Measurements from ENCODE around the gene IL1R2. TPM values are rescaled to one million over a fixed set of nuclear protein-coding genes. Genes with fewer than 3 reads are reported as not detected.

Gene IL1R2
- total and polyA plus RNA-seq, 9 of the 15 experiments (the other 6 are each of a cell fraction or from before 2014, with no cell fraction given), result 0.13 TPM; not detected in 8

GRCh38 chr2:102048465-102048864 is 56.7 kb downstream of the IL1R2 start:
- BruUV-seq (replicated peaks), result no TSS peak
- FAIRE-seq, result no peak

GRCh38 chr2:102049756-102050443 is 58.1 kb downstream of the IL1R2 start:
- Histone ChIP-seq H3K27me3 (ENCODE audit: control insufficient read depth in 2 of 2, insufficient read depth in 2 of 2, low read length in 2 of 2) (no peaks in the 10 kb centered on the region), H2AFZ (ENCODE audit: low read depth, low read length) (no peak overlapping the region), H3K27ac (ENCODE audit: extremely low read depth, low read depth, low read length) (no peak overlapping the region), H3K36me3 (ENCODE audit: control insufficient read depth, insufficient read depth, low read length) (no peaks in the 10 kb centered on the region), H3K9me1 (ENCODE audit: control insufficient read depth, insufficient read depth, low read length) (no peaks in the 10 kb centered on the region), H3K9me3 (replicated peaks; ENCODE audit: control insufficient read depth, insufficient read depth, low read depth, low read length) (no peaks in the 10 kb centered on the region), H3K4me2 (ENCODE audit: insufficient read depth, low read length) (no peak overlapping the region), H3K4me1 (replicated peaks in 1 of 2; ENCODE audit: control insufficient read depth in 2 of 2, insufficient read depth in 2 of 2, low read length in 2 of 2) (peaks cover 5 to 34% of the 10 kb centered on the region in 2 experiments), H3K9ac (ENCODE audit: insufficient read depth in 1 of 2, low read depth in 2 of 2, low read length in 2 of 2) (no peak overlapping the region), H3K79me2 (ENCODE audit: control insufficient read depth, insufficient read depth, low read length) (no peaks in the 10 kb centered on the region), H3K4me3 (no peak overlapping the region), H4K20me1 (replicated peaks; ENCODE audit: control insufficient read depth, insufficient read depth, low read length) (no peaks in the 10 kb centered on the region)
- in situ Hi-C loops (cut with MboI), result no loop called here
- ChIA-PET CTCF (ENCODE audit: low intra/inter-chr PET ratio) (no interaction called here), POLR2A (interaction anchor here (0.6 to 2.3 kb wide), 3 partner anchors 11 to 21 kb away, joined by 3 to 18 read pairs (median 3); no protein-coding TSS in a partner anchor)
- no peak for DNase-seq (ENCODE audit: extremely low read depth in 1 of 4, low spot score in 3 of 4)
- WGBS (ENCODE audit: insufficient coverage, low coverage, missing lambda C conversion rate), result 77% methylated on average over 10 of the region's 10 CpGs
- intact Hi-C loops (cut with micrococcal nuclease), result no loop called here
- no peak for ATAC-seq
- no peak for FAIRE-seq
- no TSS peak for BruUV-seq (replicated peaks)
- TF ChIP-seq HDAC3 (IDR thresholded peaks at IDR 0.05; ENCODE audit: borderline replicate concordance, partially characterized antibody) (no peak), ZEB2 (IDR thresholded peaks at IDR 0.05) (no peak), BRF2 (IDR thresholded peaks at IDR 0.05; ENCODE audit: borderline replicate concordance, insufficient read depth, insufficient read length) (no peak), MAFK (IDR thresholded peaks at IDR 0.05; ENCODE audit: low read length) (no peak), RERE (CRISPR knock-in tag; IDR thresholded peaks at IDR 0.05; ENCODE audit: borderline replicate concordance) (no peak), DDX20 (tag; IDR thresholded peaks at IDR 0.05; ENCODE audit: low read depth) (no peak), CREB1 (IDR thresholded peaks at IDR 0.05) (no peak), CREB1 (CRISPR knock-in tag; IDR thresholded peaks at IDR 0.05) (no peak)

More at GRCh38 chr2:102048465-102048864, 56.7 kb downstream of the IL1R2 start:
- in situ Hi-C loops (cut with MboI) (no loop called here), intact Hi-C loops (cut with micrococcal nuclease) (no loop called here)
- POLR2A ChIA-PET, result no interaction called here
- Histone ChIP-seq H4K20me1 (replicated peaks; ENCODE audit: control insufficient read depth, insufficient read depth, low read length) (no peaks in the 10 kb centered on the region), H3K27me3 (ENCODE audit: control insufficient read depth in 2 of 2, insufficient read depth in 2 of 2, low read length in 2 of 2) (peaks cover 0 to 4% of the 10 kb centered on the region in 2 experiments; a peak in 1 of 5 replicates), H3K9me1 (ENCODE audit: control insufficient read depth, insufficient read depth, low read length) (no peaks in the 10 kb centered on the region), H3K4me3 (no peak overlapping the region), H3K27ac (ENCODE audit: extremely low read depth, low read depth, low read length) (no peak overlapping the region), H3K4me2 (ENCODE audit: insufficient read depth, low read length) (no peak overlapping the region), H3K9ac (ENCODE audit: insufficient read depth in 1 of 2, low read depth in 2 of 2, low read length in 2 of 2) (no peak overlapping the region), H3K79me2 (ENCODE audit: control insufficient read depth, insufficient read depth, low read length) (no peaks in the 10 kb centered on the region), H2AFZ (ENCODE audit: low read depth, low read length) (no peak overlapping the region), H3K9me3 (replicated peaks; ENCODE audit: control insufficient read depth, insufficient read depth, low read depth, low read length) (no peaks in the 10 kb centered on the region), H3K4me1 (replicated peaks in 1 of 2; ENCODE audit: control insufficient read depth in 2 of 2, insufficient read depth in 2 of 2, low read length in 2 of 2) (peaks cover 5 to 29% of the 10 kb centered on the region in 2 experiments), H3K36me3 (ENCODE audit: control insufficient read depth, insufficient read depth, low read length) (no peaks in the 10 kb centered on the region)
- WGBS (ENCODE audit: insufficient coverage, low coverage, missing lambda C conversion rate), result 61% methylated on average over 6 of the region's 8 CpGs
- ATAC-seq (no peak), DNase-seq (ENCODE audit: extremely low read depth in 1 of 4, low spot score in 3 of 4) (no peak)
- CTCF ChIA-PET (ENCODE audit: low intra/inter-chr PET ratio), result no interaction called here
- TF ChIP-seq ZNF695 (CRISPR knock-in tag; IDR thresholded peaks at IDR 0.05), result no peak

Measured in K562 (cell line).